Measurements from ENCODE around the gene SIRT2.
"Not testable (repeated sequence)": the region's sequence is repeated elsewhere in the genome, so short reads cannot be mapped to it uniquely, and the experiment has no call there.

SIRT2 gene

GRCh38 chr19:38869160-38869835 is 30.1 kb downstream of the SIRT2 start:
- DNase-seq (ENCODE audit: low read depth in 2 of 2), result peak in 1 of 2 donors; percentile 33

GRCh38 chr19:38868551-38868950 is 30.9 kb downstream of the SIRT2 start:
- no peak for DNase-seq (ENCODE audit: low read depth in 2 of 2)

- DNase-seq (ENCODE audit: low read depth in 2 of 2), result no peak
Measured at GRCh38 chr19:38867171-38867780, 32.1 kb downstream of the SIRT2 start.

GRCh38 chr19:38862321-38863059 is 36.9 kb downstream of the SIRT2 start:
- DNase-seq (ENCODE audit: low read depth in 2 of 2), result no peak

GRCh38 chr19:38861368-38861767 is 38.0 kb downstream of the SIRT2 start:
- DNase-seq (ENCODE audit: low read depth in 2 of 2), result no peak

GRCh38 chr19:38859631-38860204 is 39.7 kb downstream of the SIRT2 start:
- not testable (repeated sequence) for DNase-seq (ENCODE audit: low read depth in 2 of 2)

- no peak for DNase-seq (ENCODE audit: low read depth in 2 of 2)
Measured at GRCh38 chr19:38856813-38857212, 42.6 kb downstream of the SIRT2 start.

GRCh38 chr19:38855751-38856150 is 43.7 kb downstream of the SIRT2 start:
- DNase-seq (ENCODE audit: low read depth in 2 of 2), result not testable (repeated sequence)

GRCh38 chr19:38854961-38855360 is 44.5 kb downstream of the SIRT2 start:
- not testable (repeated sequence) for DNase-seq (ENCODE audit: low read depth in 2 of 2)

GRCh38 chr19:38853214-38853613 is 46.2 kb downstream of the SIRT2 start:
- DNase-seq (ENCODE audit: low read depth in 2 of 2), result no peak

- DNase-seq (ENCODE audit: low read depth in 2 of 2), result peak; percentile 55 to 60
Measured at GRCh38 chr19:38852231-38853044, 47.0 kb downstream of the SIRT2 start.

- peak; percentile 83 to 89 for DNase-seq (ENCODE audit: low read depth in 2 of 2)
Measured at GRCh38 chr19:38851622-38852230, 47.7 kb downstream of the SIRT2 start.

GRCh38 chr19:38850976-38851621 is 48.3 kb downstream of the SIRT2 start:
- DNase-seq (ENCODE audit: low read depth in 2 of 2), result no peak

GRCh38 chr19:38850436-38850975 is 48.9 kb downstream of the SIRT2 start:
- DNase-seq (ENCODE audit: low read depth in 2 of 2), result peak; percentile 98 to 99

GRCh38 chr19:38849860-38850435 is 49.5 kb downstream of the SIRT2 start, which contains the start of gene HNRNPL:
HNRNPL (minus strand) TSS chr19:38849986; CDS start chr19:38849966, 20 bp downstream.
- DNase-seq (ENCODE audit: low read depth in 2 of 2), result peak; percentile 99

- peak; percentile 97 to 99 for DNase-seq (ENCODE audit: low read depth in 2 of 2)
Measured at GRCh38 chr19:38849147-38849859, 50.1 kb downstream of the SIRT2 start.

- DNase-seq (ENCODE audit: low read depth in 2 of 2), result no peak
Measured at GRCh38 chr19:38848299-38849146, 50.9 kb downstream of the SIRT2 start.

GRCh38 chr19:38846097-38846496 is 53.3 kb downstream of the SIRT2 start:
- DNase-seq (ENCODE audit: low read depth in 2 of 2), result no peak

Data from stimulated activated CD8-positive, alpha-beta memory T cell treated with anti-CD3 and anti-CD28 coated beads, Interleukin-7, amount 100 ng/mL, for 4 hours (primary cell).